Measurements from ENCODE around the gene ZBTB18.

DNA sequence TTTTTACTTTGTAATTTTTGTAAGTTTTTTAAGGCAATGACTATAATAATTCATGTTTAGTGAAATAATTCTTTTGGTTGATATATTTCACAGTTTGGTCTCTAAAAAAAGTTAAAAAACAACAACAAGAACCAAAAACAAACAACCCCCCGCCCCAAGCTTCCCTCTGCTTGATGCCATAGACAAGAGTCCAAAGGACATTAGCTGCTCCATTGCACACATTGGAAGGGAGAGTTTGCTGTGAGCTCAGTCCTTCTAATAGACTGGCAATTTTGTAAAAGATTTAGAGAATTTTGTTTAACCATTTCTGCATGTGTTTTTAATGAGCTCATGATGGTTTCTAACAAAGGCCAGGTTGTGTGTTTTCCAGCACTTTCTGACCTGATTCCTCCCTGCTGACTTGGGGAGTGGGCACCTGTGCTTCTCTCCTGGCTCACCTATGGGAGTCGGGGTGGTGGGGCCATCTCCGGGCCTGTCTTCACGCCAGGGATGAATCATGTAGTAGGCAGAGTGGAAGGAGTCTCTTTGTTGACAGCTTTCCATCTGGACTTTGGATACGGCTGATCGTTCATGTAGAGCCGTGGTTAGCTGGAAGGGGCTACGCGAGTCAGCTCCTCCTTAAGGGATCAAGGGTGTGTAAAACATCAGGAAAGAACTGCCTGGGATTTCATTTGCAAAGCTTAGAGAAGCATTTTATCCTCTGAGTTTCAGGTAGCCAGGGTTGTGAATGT, 14.1 kb downstream of the ZBTB18 start:
- no peak for TF ChIP-seq POLR2AphosphoS5 (IDR thresholded peaks at IDR 0.05)
- TF ChIP-seq, protein P1, sequence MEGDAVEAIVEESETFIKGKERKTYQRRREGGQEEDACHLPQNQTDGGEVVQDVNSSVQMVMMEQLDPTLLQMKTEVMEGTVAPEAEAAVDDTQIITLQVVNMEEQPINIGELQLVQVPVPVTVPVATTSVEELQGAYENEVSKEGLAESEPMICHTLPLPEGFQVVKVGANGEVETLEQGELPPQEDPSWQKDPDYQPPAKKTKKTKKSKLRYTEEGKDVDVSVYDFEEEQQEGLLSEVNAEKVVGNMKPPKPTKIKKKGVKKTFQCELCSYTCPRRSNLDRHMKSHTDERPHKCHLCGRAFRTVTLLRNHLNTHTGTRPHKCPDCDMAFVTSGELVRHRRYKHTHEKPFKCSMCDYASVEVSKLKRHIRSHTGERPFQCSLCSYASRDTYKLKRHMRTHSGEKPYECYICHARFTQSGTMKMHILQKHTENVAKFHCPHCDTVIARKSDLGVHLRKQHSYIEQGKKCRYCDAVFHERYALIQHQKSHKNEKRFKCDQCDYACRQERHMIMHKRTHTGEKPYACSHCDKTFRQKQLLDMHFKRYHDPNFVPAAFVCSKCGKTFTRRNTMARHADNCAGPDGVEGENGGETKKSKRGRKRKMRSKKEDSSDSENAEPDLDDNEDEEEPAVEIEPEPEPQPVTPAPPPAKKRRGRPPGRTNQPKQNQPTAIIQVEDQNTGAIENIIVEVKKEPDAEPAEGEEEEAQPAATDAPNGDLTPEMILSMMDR (IDR thresholded peaks at IDR 0.05; ENCODE audit: poor library complexity, severe bottlenecking): no peak
- no peak for TF ChIP-seq MXI1 (conservative IDR thresholded peaks at IDR 0.05; ENCODE audit: poor library complexity, severe bottlenecking)
- TF ChIP-seq TAF1 (IDR thresholded peaks at IDR 0.05; ENCODE audit: low read depth): no peak
- no peak for TF ChIP-seq RAD21 (conservative IDR thresholded peaks at IDR 0.05)
- TF ChIP-seq EZH2 (IDR thresholded peaks at IDR 0.05; ENCODE audit: borderline replicate concordance, insufficient read depth, low read length, poor library complexity, severe bottlenecking): no peak
- no peak for TF ChIP-seq EP300 (conservative IDR thresholded peaks at IDR 0.05; ENCODE audit: poor library complexity, severe bottlenecking)
- no peak for TF ChIP-seq SMC3 (conservative IDR thresholded peaks at IDR 0.05; ENCODE audit: poor library complexity)
